Stimulated activated CD4-positive, alpha-beta T cell treated with anti-CD3 and anti-CD28 coated beads, Interleukin-1b, Interleukin-23, amount 100 ng/mL, for 4 hours (primary cell): ENCODE measurements around the gene FLYWCH2.
A peak's percentile ranks its signal among the peaks of the same experiment; 100 is the strongest.
"Not testable (repeated sequence)": the region's sequence is repeated elsewhere in the genome, so short reads cannot be mapped to it uniquely, and the experiment has no call there.

ENCODE experiments used
- DNase-seq, 2 donors: peaks; one replicate each; pipeline ENCODE4 v3.0.0-alpha.2; 2020; ENCODE audit warnings: low read depth in 2 of 2

The FLYWCH2 gene

GRCh38 chr16:2912330-2913199 lies 29.6 kb downstream of the FLYWCH2 start:
- peak in 1 of 2 donors; percentile 29 for DNase-seq

DNA sequence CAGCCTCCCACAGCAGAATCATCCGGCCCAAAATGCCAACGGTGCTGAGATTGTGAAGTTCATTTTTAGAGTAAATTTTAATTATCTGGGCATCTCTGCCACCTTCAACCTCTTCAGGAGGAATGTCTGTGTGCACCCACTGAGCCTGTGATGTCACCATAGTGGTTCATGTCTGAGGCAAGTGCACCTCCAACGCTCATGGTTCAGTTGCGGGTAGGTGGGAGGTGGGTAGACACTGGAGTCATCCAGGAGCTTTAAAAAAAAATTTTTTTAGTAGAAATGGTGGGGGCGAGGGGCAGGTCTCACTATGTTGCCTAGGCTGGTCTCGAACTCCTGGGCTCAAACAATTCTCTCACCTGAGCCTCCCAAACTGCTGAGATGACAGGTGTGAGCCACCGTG lies 30.6 kb downstream of the FLYWCH2 start:
- no peak for DNase-seq

DNA sequence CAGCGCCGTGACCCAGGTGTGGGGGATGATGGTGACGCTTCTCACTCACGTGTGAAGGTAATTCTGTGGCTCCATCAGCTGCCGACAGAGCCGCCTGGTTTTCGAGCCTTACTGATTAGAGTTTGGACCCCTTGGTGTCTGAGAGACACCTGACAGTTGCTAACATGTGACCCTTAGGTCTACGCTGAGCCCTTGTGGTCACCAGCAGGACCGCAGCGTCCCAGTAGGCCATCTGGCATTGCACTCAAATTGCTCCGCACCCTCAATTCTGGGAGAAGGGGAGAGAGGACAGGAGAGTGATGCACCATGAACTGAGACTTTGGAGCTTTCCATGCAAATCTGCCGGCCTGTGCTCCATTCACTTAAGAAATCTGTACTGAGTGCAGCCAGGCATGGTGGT lies 31.2 kb downstream of the FLYWCH2 start:
- no peak for DNase-seq

GRCh38 chr16:2915196-2915929 lies 32.3 kb downstream of the FLYWCH2 start:
- no peak for DNase-seq

DNA sequence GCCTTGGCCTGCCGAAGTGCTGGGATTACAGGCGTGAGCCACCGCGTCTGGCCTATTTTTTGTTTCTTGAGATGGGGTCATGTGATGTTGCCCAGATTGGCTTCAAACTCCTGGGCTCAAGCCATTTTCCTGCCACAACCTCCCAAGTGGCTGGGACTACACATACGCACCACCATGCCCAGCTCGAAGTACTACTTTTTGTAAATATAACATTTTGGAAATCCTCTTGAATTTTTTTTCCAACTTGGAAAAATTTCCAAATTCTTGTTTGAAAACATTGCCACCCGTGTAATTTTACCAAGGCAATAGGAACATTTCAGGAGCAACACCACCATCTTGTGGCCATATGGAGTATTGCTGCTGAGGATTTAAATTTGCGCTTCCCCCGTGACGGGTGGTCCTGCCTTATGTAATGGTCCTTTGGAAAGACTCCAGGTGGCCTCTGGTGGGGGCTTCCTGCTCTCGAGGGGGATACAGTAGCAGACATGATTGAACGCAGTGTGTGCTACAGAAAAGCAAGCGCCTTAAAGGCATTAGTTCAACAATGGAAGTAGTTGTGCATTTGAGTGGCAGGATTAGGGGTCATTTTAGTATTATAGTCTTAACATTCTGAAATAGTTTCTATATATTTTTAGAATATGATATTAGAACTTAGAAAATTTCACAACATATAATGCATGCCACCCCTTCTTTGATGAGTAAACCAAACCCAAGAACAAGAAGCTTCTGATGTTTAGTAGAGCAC lies 36.7 kb downstream of the FLYWCH2 start:
- DNase-seq: peak; percentile 25 to 56

- no peak for DNase-seq
These were observed 40.5 kb downstream of the FLYWCH2 start for GRCh38 chr16:2923481-2923880.

GRCh38 chr16:2924901-2925755 lies 42.1 kb downstream of the FLYWCH2 start:
- no peak for DNase-seq

DNA sequence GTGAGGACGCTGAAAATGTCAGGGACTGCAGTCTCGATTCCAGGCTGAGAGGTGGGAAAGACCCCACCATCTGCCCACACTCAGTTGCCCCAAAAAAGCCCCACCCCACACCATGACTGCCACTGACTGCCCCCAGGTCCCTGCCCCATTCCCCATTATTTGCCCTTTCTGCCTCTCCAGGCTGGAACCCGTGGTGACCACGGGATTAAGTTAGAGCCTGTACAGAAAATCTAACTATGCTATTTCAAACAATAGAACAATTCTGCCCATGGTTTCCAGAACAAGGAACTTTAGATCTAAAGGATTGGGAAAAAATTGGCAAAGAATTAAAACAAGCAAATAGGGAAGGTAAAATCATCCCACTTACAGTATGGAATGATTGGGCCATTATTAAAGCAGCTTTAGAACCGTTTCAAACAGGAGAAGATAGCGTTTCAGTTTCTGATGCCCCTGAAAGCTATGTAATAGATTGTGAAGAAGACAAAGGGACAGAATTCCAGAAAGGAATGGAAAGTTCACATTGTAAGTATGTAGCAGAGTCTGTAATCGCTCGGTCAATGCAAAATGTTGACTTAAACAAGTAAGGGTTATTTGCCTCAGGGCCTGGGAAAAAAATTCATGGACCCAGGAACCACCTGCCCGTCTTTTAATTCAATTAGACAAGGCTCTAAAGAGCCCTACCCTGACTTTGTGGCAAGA lies 43.1 kb downstream of the FLYWCH2 start:
- DNase-seq: no peak

- DNase-seq: no peak
These were observed 43.6 kb downstream of the FLYWCH2 start for GRCh38 chr16:2926650-2926999.

GRCh38 chr16:2927010-2927646 lies 44.1 kb downstream of the FLYWCH2 start:
- peak; percentile 71 to 84 for DNase-seq

DNA sequence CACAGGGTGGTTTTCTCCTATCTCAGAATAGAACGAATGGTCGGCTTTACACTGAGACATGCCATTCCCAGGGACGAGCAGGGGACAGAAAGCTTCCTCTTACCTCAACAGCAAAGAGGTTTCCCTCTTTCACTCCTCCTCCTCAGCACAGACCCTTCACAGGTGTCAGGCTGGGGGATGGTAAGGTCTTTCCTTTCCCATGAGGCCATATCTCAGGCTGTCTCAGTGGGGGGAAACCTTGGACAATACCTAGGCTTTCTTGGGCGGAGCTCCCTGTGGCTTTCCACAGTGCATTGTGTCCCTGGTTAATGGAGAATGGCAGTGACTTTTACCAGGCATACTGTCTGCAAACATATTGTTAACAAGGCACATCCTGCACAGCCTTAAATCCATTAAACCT lies 45.1 kb downstream of the FLYWCH2 start:
- not testable (repeated sequence) for DNase-seq

- DNase-seq: no peak
These were observed 45.8 kb downstream of the FLYWCH2 start for GRCh38 chr16:2928796-2929195.

GRCh38 chr16:2929693-2930092 lies 46.7 kb downstream of the FLYWCH2 start:
- no peak for DNase-seq

- no peak for DNase-seq
These were observed 47.2 kb downstream of the FLYWCH2 start for GRCh38 chr16:2930236-2930635.

GRCh38 chr16:2931231-2931914 lies 48.4 kb downstream of the FLYWCH2 start:
- not testable (repeated sequence) for DNase-seq

DNA sequence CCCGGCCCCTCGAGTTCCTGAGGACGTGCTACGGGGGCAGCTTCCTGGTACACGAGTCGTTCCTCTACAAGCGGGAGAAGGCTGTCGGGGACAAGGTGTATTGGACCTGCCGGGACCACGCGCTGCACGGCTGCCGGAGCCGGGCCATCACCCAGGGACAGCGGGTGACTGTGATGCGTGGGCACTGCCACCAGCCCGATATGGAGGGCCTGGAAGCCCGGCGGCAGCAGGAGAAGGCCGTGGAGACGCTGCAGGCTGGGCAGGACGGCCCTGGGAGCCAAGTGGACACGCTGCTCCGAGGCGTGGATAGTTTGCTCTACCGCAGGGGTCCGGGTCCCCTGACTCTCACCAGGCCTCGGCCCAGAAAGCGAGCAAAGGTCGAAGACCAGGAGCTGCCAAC lies 50.1 kb downstream of the FLYWCH2 start:
- no peak for DNase-seq

DNA sequence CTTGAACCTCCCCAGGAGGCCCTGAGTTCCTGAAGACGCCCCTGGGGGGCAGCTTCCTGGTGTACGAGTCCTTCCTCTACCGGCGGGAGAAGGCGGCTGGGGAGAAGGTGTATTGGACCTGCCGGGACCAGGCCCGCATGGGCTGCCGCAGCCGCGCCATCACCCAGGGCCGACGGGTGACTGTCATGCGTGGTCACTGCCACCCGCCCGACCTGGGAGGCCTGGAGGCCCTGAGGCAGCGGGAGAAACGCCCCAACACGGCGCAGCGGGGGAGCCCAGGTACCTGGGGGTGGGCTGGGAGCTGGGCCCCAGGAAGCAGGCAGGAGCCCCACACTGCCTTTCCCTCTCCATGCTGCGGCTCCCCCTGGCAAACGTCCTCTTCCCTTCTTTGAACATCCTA lies 50.7 kb downstream of the FLYWCH2 start:
- DNase-seq: no peak

- DNase-seq: no peak
These were observed 51.4 kb downstream of the FLYWCH2 start for GRCh38 chr16:2934450-2934849.

DNA sequence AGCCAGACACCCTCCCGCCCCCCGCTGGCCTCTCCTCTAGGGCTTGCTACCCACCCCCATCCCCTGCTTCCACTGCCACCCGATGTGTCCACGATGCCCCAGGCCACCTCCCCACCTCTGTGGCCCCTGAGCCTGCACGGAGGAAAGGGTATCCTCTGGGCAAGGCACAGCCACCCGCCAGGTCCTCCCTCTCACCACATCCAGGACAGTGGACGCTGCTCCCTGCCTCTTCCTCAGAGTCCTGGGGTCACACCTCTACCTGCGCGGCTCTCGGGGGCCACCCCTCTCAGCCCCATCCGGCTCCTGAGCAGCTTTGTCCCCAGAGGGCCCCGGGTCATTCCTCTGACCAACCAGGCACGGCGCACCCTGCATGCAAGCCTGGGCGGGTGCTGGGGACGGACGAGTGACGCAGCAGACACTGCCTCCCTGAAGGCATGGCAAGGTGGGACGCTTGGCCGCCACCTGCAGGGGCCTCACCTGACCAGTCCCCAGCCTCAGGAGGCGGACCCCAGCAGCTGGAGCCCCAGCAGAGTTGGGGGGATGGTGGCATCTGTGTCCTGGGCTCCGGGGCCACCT lies 53.5 kb downstream of the FLYWCH2 start:
- no peak for DNase-seq
